ENCODE data around the gene FOXD4L3.
"Not testable (repeated sequence)": the region's sequence is repeated elsewhere in the genome, so short reads cannot be mapped to it uniquely, and the experiment has no call there.

The FOXD4L3 gene

DNA sequence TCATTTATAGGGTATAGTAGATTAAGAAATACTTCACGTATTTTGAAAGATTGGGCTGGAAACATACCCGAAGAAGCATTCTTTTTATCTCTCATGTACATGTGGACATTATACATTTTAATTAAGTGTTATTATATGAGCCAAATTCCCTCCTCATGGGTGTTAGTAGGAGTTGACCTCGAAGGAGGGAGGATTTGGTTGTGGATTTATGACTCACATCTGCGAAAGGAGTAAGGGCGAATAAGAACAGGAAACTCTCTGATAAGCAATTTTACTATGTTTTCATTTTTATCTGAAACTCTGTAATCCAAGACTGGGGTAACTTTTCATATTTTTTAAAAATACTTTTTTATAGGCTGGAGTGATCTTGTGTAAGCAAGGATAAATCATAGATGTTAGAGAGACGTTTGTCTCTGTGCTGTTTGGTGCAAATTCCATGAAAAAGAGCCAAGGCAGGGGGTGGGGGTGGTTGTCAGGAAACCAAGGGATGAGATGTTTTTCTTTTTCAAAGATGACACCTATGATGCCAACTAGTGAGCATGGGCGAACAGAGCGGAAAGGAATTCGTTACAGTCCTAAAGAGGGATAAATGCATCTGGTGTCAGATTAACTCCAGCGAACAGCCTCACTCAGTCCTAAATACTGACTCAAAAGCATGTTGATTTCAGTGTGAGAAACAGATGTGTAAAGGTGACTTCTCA lies 34.1 kb downstream of the FOXD4L3 start:
- H3K4me3 ChIP-seq (ENCODE audit: low read depth, low read length); DNase-seq (ENCODE audit: low read depth, low spot score); in situ Hi-C loops (cut with HindIII; ENCODE audit: low sequenced_read_pairs): not testable (repeated sequence)

DNA sequence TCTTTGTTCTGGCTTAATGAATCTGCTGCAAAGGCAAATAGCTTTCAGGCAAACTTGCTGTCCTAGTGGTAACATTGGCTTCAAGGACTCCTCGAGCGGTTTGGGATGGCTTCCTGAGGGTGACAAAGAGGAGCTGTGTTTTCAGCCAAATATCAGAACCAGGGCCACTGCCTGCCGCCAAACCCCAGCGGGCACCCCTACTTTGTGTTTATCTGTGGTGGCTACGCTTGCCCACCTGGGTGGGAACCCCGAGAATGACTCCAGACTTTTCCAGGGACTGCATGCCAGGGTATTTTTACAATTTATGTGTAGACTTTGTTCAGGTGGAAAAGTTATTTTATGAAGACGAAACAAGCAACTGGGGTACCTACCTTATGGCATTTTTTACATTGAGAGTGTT lies 35.3 kb downstream of the FOXD4L3 start:
- in situ Hi-C loops (cut with HindIII; ENCODE audit: low sequenced_read_pairs), result not testable (repeated sequence)

DNA sequence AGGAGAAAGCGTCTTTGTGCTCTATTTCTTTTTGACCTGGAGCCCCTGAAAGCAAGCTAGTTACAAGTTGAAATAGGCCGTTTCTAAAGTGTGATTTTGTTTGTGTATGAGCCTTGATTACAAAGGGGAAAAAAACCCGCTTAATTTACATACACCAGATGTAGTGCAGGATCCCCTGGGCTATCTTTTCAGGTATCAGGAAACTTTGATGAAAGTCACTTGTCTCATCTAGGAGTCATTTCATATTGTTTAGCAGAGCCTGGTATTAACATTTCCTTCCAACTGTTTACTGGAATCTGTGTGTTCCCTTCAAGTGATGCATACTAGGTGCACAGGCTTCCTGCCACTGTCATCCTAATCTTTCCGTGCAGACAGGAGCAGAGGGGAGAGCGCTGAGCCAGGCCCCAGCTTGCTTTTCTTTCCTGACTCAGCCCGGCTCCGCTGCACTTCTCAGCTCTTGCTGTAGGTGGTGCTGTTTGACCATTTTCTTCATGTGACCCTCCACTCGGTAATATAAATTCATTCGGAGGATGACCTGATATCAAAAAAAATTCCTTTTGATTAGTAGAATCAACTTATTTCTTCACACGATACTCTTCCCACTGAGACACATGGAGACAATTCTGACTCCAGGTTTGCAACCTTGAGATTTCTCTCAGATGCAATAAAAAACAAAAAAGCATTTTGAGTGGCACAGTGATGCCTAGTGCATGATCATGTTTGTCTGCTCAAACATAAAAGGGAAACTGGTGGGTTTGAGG lies 39.8 kb downstream of the FOXD4L3 start:
- in situ Hi-C loops (cut with HindIII; ENCODE audit: low sequenced_read_pairs); DNase-seq (ENCODE audit: low read depth, low spot score); H3K4me3 ChIP-seq (ENCODE audit: low read depth, low read length): not testable (repeated sequence)

More for the DNA sequence above, 35.3 kb downstream of the FOXD4L3 start:
- H3K4me3 ChIP-seq (ENCODE audit: low read depth, low read length); DNase-seq (ENCODE audit: low read depth, low spot score): not testable (repeated sequence)

GRCh38 chr9:68343242-68343641 lies 40.6 kb downstream of the FOXD4L3 start:
- in situ Hi-C loops (cut with HindIII; ENCODE audit: low sequenced_read_pairs); DNase-seq (ENCODE audit: low read depth, low spot score): not testable (repeated sequence)

GRCh38 chr9:68343992-68344391 lies 41.3 kb downstream of the FOXD4L3 start:
- DNase-seq (ENCODE audit: low read depth, low spot score); in situ Hi-C loops (cut with HindIII; ENCODE audit: low sequenced_read_pairs); H3K4me3 ChIP-seq (ENCODE audit: low read depth, low read length): not testable (repeated sequence)

More at GRCh38 chr9:68343242-68343641, 40.6 kb downstream of the FOXD4L3 start:
- H3K4me3 ChIP-seq (ENCODE audit: low read depth, low read length), result not testable (repeated sequence)

DNA sequence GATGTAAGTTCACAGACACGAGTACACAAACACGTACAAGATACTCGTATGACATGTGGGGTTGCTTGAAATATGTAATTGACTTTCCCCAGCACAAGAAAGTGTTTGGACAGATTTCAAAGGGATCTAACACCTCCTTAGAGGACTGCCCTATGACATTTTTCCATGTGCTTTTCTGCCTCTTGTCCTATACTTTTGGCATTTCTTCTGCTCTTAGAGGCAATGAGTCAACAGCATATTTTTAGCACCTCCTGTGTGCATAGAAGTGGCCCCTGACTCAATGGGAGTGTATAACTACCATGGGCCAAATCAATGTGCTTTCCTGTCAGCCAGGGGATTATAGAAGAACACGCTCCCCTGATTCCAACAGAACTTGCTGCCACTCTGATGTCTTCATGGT lies 49.0 kb downstream of the FOXD4L3 start:
- DNase-seq (ENCODE audit: low read depth, low spot score); H3K4me3 ChIP-seq (ENCODE audit: low read depth, low read length); in situ Hi-C loops (cut with HindIII; ENCODE audit: low sequenced_read_pairs): not testable (repeated sequence)
